GM21526 (cell line): ENCODE data around the gene ACER2.
"Not testable (repeated sequence)": the region's sequence is repeated elsewhere in the genome, so short reads cannot be mapped to it uniquely, and the experiment has no call there.

Source experiments
- ATAC-seq: cut with Tn5 transposase; IDR thresholded peaks from one replicate; pipeline ENCODE4 v1.9.1; 2021; ENCODE audit warnings: moderate library complexity; ENCODE audit not compliant: unreplicated experiment, low FRiP score

Gene ACER2

GRCh38 chr9:19408316-19408692, 505 bp upstream of the ACER2 start:
- ATAC-seq, result peak; percentile 10

- ATAC-seq, result no peak
Measured at GRCh38 chr9:19409401-19410194, 789 bp downstream of the ACER2 start.

- no peak for ATAC-seq
Measured at GRCh38 chr9:19410195-19410503, 1.3 kb downstream of the ACER2 start.

- no peak for ATAC-seq
Measured at GRCh38 chr9:19410594-19410993, 1.8 kb downstream of the ACER2 start.

- ATAC-seq, result no peak
Measured at GRCh38 chr9:19411316-19411715, 2.5 kb downstream of the ACER2 start.

- not testable (repeated sequence) for ATAC-seq
Measured at GRCh38 chr9:19413456-19413855, 4.6 kb downstream of the ACER2 start.

GRCh38 chr9:19416143-19416542, 7.3 kb downstream of the ACER2 start:
- no peak for ATAC-seq

- no peak for ATAC-seq
Measured at GRCh38 chr9:19420877-19421276, 12.1 kb downstream of the ACER2 start.

- ATAC-seq, result no peak
Measured at GRCh38 chr9:19423163-19423562, 14.4 kb downstream of the ACER2 start.

- ATAC-seq, result peak; percentile 85
Measured at GRCh38 chr9:19424176-19424779, 15.5 kb downstream of the ACER2 start.

GRCh38 chr9:19429595-19429994, 20.8 kb downstream of the ACER2 start:
- no peak for ATAC-seq

- no peak for ATAC-seq
Measured at GRCh38 chr9:19430201-19430760, 21.5 kb downstream of the ACER2 start.

- no peak for ATAC-seq
Measured at GRCh38 chr9:19431361-19432171, 22.8 kb downstream of the ACER2 start.

- no peak for ATAC-seq
Measured at GRCh38 chr9:19432473-19432872, 23.7 kb downstream of the ACER2 start.

- ATAC-seq, result not testable (repeated sequence)
Measured at GRCh38 chr9:19433729-19434128, 24.9 kb downstream of the ACER2 start.

- ATAC-seq, result no peak
Measured at GRCh38 chr9:19440376-19440775, 31.6 kb downstream of the ACER2 start.

- ATAC-seq, result no peak
Measured at GRCh38 chr9:19440823-19441580, 32.2 kb downstream of the ACER2 start.

GRCh38 chr9:19441730-19442129, 32.9 kb downstream of the ACER2 start:
- ATAC-seq, result peak; percentile 87

GRCh38 chr9:19442240-19442639, 33.4 kb downstream of the ACER2 start:
- no peak for ATAC-seq

- ATAC-seq, result no peak
Measured at GRCh38 chr9:19445452-19445851, 36.6 kb downstream of the ACER2 start.
